Thymus (tissue), 11 donors: ENCODE data around the gene CACNA2D2. TPM values are rescaled to one million over a fixed set of nuclear protein-coding genes. Genes with fewer than 3 reads are reported as not detected.

Experiments
- DNase-seq, 9 donors: peaks; one replicate each; pipeline ENCODE4 v3.0.0-alpha.2; 2013; ENCODE audit warnings: low spot score in 9 of 9, low read depth in 6 of 9, missing footprints in 1 of 9
- H3K27ac ChIP-seq, 2 donors: one replicate each; pipeline ENCODE4 v1.5.1; 2013; ENCODE audit warnings: control low read depth in 1 of 2, low read depth in 1 of 2, low read length in 1 of 2, mild to moderate bottlenecking in 1 of 2, moderate library complexity in 1 of 2
- H3K27me3 ChIP-seq, 2 donors: one replicate each; pipeline ENCODE4 v1.5.1; 2013; ENCODE audit warnings: low read length in 1 of 2; ENCODE audit not compliant: control insufficient read depth in 2 of 2, insufficient read depth in 1 of 2
- H3K36me3 ChIP-seq, 2 donors: one replicate each; pipeline ENCODE4 v1.5.1; 2013; ENCODE audit warnings: low read length in 1 of 2, mild to moderate bottlenecking in 1 of 2, moderate library complexity in 1 of 2; ENCODE audit not compliant: control insufficient read depth in 2 of 2, insufficient read depth in 2 of 2
- H3K4me1 ChIP-seq, 2 donors: one replicate each; pipeline ENCODE4 v1.5.1; 2013; ENCODE audit warnings: low read length in 2 of 2; ENCODE audit not compliant: control insufficient read depth in 2 of 2, insufficient read depth in 2 of 2
- H3K4me3 ChIP-seq, 2 donors: one replicate each; pipeline ENCODE4 v1.5.1; 2013; ENCODE audit warnings: low read length in 2 of 2, control low read depth in 1 of 2, mild to moderate bottlenecking in 1 of 2
- H3K9me3 ChIP-seq, 2 donors: one replicate each; pipeline ENCODE4 v1.5.1; 2013; ENCODE audit warnings: low read length in 1 of 2, mild to moderate bottlenecking in 1 of 2; ENCODE audit not compliant: control insufficient read depth in 2 of 2, insufficient read depth in 1 of 2
- WGBS: extraction: QIAGEN DNeasy Blood & Tissue Kit; methylation state at CpG from one replicate; pipeline ENCODE4 v1.1.7; 2013; 5-methylcytosine and 5-hydroxymethylcytosine counted together
- polyA plus RNA-seq: library from polyadenylated mRNA; stranded (reverse); fragments of 200-250 nt; gene quantifications from one replicate; pipeline ENCODE4 v1.2.3, GENCODE V29; 2013
- total RNA-seq: library from RNA; stranded (reverse); fragments of 120-200 nt; gene quantifications from one replicate; pipeline ENCODE4 v1.2.4, GENCODE V29; 2013
- donor health status: healthy.

The CACNA2D2 gene
- total and polyA plus RNA-seq, 2 donors = 0.57 to 1.5 TPM

GRCh38 chr3:50444782-50445181 lies 58.7 kb downstream of the CACNA2D2 start:
- no peak for DNase-seq
- Histone ChIP-seq H3K4me3 (no peak overlapping the region), H3K9me3 (no peaks in the 10 kb centered on the region), H3K27me3 (no peaks in the 10 kb centered on the region), H3K4me1 (peaks cover under 1 to 6% of the 10 kb centered on the region in 2 donors), H3K27ac (no peak overlapping the region), H3K36me3 (no peaks in the 10 kb centered on the region)
- 95% methylated on average over 2 of the region's 2 CpGs for WGBS

GRCh38 chr3:50444213-50444612 lies 59.2 kb downstream of the CACNA2D2 start:
- H3K27ac ChIP-seq = no peak overlapping the region
- no peaks in the 10 kb centered on the region for H3K9me3 ChIP-seq
- WGBS = 91% methylated on average over 5 of the region's 5 CpGs
- no peaks in the 10 kb centered on the region for H3K4me1 ChIP-seq
- no peak for DNase-seq
- H3K36me3 ChIP-seq = no peaks in the 10 kb centered on the region
- no peaks in the 10 kb centered on the region for H3K27me3 ChIP-seq
- no peak overlapping the region for H3K4me3 ChIP-seq

GRCh38 chr3:50442945-50443579 lies 60.4 kb downstream of the CACNA2D2 start:
- DNase-seq = no peak
- no peaks in the 10 kb centered on the region for H3K27me3 ChIP-seq
- H3K4me3 ChIP-seq = no peak overlapping the region
- H3K4me1 ChIP-seq = no peaks in the 10 kb centered on the region
- H3K36me3 ChIP-seq = no peaks in the 10 kb centered on the region
- WGBS = 95% methylated on average over 21 of the region's 21 CpGs
- H3K27ac ChIP-seq = no peak overlapping the region
- no peaks in the 10 kb centered on the region for H3K9me3 ChIP-seq

- Histone ChIP-seq H3K4me3 (no peak overlapping the region), H3K36me3 (no peaks in the 10 kb centered on the region), H3K27me3 (no peaks in the 10 kb centered on the region), H3K27ac (no peak overlapping the region), H3K4me1 (no peaks in the 10 kb centered on the region), H3K9me3 (no peaks in the 10 kb centered on the region)
- 93% methylated on average over 7 of the region's 7 CpGs for WGBS
- DNase-seq = no peak
These were observed 61.8 kb downstream of the CACNA2D2 start for GRCh38 chr3:50441424-50442217.

GRCh38 chr3:50436114-50436674 lies 67.2 kb downstream of the CACNA2D2 start:
- 19% methylated on average over 5 of the region's 5 CpGs for WGBS
- Histone ChIP-seq H3K4me3 (no peak overlapping the region), H3K27ac (no peak overlapping the region), H3K9me3 (no peaks in the 10 kb centered on the region), H3K36me3 (no peaks in the 10 kb centered on the region), H3K4me1 (peaks cover 0 to 22% of the 10 kb centered on the region in 2 donors), H3K27me3 (no peaks in the 10 kb centered on the region)
- DNase-seq = peak in 6 of 9 donors; percentile 42 to 75 (median 48)

GRCh38 chr3:50435371-50436113 lies 67.9 kb downstream of the CACNA2D2 start:
- H3K4me3 ChIP-seq = no peak overlapping the region
- peak in 6 of 9 donors; percentile 31 to 68 (median 54) for DNase-seq
- 42% methylated on average over 12 of the region's 12 CpGs for WGBS
- H3K9me3 ChIP-seq = no peaks in the 10 kb centered on the region
- peaks cover 0 to 22% of the 10 kb centered on the region in 2 donors for H3K4me1 ChIP-seq
- H3K27me3 ChIP-seq = no peaks in the 10 kb centered on the region
- H3K36me3 ChIP-seq = no peaks in the 10 kb centered on the region
- H3K27ac ChIP-seq = no peak overlapping the region

GRCh38 chr3:50433954-50434353 lies 69.5 kb downstream of the CACNA2D2 start:
- Histone ChIP-seq H3K36me3 (no peaks in the 10 kb centered on the region), H3K4me3 (no peak overlapping the region), H3K4me1 (peaks cover 0 to 22% of the 10 kb centered on the region in 2 donors), H3K27me3 (no peaks in the 10 kb centered on the region), H3K27ac (no peak overlapping the region), H3K9me3 (no peaks in the 10 kb centered on the region)
- no peak for DNase-seq
- WGBS = 95% methylated on average over 5 of the region's 5 CpGs

- WGBS = 87% methylated on average over 4 of the region's 4 CpGs
- Histone ChIP-seq H3K9me3 (no peaks in the 10 kb centered on the region), H3K36me3 (no peaks in the 10 kb centered on the region), H3K4me3 (no peak overlapping the region), H3K27me3 (no peaks in the 10 kb centered on the region), H3K4me1 (peaks cover 0 to 18% of the 10 kb centered on the region in 2 donors), H3K27ac (no peak overlapping the region)
- DNase-seq = no peak
These were observed 72.4 kb downstream of the CACNA2D2 start for GRCh38 chr3:50430950-50431435.
